ENCODE data around the gene RNF167. TPM values are rescaled to one million over a fixed set of nuclear protein-coding genes. Genes with fewer than 3 reads are reported as not detected.

Gene RNF167
- total and polyA plus RNA-seq, 2 of the 13 experiments (the other 11 are each of a cell fraction or from before 2014, with no cell fraction given): 44.1 to 45.4 TPM

DNA sequence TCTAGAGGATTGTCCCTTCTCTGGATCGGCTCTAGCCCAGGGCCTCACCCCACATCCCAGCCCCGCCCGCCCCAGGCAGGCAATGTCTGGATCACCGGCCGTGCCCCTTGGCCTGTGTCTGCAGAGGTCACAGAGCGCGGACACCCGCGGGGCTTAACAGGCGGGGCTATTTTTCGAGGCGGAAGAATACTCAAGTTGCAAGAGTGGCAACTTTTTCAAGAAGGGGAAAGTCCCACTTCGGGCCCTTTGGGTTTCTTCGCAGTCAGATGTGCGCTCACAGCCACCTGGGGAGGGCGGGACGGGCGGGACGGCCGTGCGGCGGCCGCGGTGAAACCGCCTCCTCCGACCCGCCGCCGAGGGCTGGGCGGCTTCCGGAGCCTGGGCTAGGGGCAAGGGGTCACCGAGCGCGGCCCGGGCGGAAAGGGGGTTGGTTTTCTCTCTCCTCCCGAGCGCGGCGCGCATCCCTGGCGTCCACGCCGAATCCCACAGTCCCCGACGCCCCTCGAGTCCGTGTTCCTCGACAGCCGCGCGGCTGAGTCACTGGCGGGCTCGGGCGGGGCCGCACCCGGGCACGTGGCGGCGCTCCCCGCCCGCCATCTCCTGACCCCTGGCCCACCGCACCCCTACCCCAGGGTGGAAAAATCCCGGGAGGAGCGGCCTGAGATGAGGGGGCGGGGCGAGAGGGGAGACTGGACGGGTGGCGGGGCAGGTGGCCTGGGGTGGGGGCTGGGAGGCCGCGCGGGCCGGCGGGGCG is 9.4 kb downstream of the RNF167 start (continued):
- TF ChIP-seq, protein P1, sequence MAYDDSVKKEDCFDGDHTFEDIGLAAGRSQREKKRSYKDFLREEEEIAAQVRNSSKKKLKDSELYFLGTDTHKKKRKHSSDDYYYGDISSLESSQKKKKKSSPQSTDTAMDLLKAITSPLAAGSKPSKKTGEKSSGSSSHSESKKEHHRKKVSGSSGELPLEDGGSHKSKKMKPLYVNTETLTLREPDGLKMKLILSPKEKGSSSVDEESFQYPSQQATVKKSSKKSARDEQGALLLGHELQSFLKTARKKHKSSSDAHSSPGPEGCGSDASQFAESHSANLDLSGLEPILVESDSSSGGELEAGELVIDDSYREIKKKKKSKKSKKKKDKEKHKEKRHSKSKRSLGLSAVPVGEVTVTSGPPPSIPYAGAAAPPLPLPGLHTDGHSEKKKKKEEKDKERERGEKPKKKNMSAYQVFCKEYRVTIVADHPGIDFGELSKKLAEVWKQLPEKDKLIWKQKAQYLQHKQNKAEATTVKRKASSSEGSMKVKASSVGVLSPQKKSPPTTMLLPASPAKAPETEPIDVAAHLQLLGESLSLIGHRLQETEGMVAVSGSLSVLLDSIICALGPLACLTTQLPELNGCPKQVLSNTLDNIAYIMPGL (CRISPR knock-in tag; IDR thresholded peaks at IDR 0.05; ENCODE audit: borderline replicate concordance in 1 of 2, low read depth in 1 of 2): peak; percentile 16 to 65; a peak in 1 of 4 replicates
- no peak for TF ChIP-seq ZNF644 (CRISPR knock-in tag; IDR thresholded peaks at IDR 0.05; ENCODE audit: low read depth)
- TF ChIP-seq CCAR2 (optimal IDR thresholded peaks at IDR 0.05; ENCODE audit: low read depth, low read length): no peak
- 0 out of 2 replicates have a peak, but pooled peaks have one; percentile 50 for TF ChIP-seq HDAC1 (CRISPR knock-in tag; IDR thresholded peaks at IDR 0.05)
- TF ChIP-seq HIVEP1 (CRISPR knock-in tag; IDR thresholded peaks at IDR 0.05): no peak
- TF ChIP-seq, protein P2, sequence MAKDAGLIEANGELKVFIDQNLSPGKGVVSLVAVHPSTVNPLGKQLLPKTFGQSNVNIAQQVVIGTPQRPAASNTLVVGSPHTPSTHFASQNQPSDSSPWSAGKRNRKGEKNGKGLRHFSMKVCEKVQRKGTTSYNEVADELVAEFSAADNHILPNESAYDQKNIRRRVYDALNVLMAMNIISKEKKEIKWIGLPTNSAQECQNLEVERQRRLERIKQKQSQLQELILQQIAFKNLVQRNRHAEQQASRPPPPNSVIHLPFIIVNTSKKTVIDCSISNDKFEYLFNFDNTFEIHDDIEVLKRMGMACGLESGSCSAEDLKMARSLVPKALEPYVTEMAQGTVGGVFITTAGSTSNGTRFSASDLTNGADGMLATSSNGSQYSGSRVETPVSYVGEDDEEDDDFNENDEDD (CRISPR knock-in tag; IDR thresholded peaks at IDR 0.05; ENCODE audit: borderline replicate concordance): peak; percentile 88
- no peak for TF ChIP-seq ZNF30 (CRISPR knock-in tag; IDR thresholded peaks at IDR 0.05)
- TF ChIP-seq, protein P3, sequence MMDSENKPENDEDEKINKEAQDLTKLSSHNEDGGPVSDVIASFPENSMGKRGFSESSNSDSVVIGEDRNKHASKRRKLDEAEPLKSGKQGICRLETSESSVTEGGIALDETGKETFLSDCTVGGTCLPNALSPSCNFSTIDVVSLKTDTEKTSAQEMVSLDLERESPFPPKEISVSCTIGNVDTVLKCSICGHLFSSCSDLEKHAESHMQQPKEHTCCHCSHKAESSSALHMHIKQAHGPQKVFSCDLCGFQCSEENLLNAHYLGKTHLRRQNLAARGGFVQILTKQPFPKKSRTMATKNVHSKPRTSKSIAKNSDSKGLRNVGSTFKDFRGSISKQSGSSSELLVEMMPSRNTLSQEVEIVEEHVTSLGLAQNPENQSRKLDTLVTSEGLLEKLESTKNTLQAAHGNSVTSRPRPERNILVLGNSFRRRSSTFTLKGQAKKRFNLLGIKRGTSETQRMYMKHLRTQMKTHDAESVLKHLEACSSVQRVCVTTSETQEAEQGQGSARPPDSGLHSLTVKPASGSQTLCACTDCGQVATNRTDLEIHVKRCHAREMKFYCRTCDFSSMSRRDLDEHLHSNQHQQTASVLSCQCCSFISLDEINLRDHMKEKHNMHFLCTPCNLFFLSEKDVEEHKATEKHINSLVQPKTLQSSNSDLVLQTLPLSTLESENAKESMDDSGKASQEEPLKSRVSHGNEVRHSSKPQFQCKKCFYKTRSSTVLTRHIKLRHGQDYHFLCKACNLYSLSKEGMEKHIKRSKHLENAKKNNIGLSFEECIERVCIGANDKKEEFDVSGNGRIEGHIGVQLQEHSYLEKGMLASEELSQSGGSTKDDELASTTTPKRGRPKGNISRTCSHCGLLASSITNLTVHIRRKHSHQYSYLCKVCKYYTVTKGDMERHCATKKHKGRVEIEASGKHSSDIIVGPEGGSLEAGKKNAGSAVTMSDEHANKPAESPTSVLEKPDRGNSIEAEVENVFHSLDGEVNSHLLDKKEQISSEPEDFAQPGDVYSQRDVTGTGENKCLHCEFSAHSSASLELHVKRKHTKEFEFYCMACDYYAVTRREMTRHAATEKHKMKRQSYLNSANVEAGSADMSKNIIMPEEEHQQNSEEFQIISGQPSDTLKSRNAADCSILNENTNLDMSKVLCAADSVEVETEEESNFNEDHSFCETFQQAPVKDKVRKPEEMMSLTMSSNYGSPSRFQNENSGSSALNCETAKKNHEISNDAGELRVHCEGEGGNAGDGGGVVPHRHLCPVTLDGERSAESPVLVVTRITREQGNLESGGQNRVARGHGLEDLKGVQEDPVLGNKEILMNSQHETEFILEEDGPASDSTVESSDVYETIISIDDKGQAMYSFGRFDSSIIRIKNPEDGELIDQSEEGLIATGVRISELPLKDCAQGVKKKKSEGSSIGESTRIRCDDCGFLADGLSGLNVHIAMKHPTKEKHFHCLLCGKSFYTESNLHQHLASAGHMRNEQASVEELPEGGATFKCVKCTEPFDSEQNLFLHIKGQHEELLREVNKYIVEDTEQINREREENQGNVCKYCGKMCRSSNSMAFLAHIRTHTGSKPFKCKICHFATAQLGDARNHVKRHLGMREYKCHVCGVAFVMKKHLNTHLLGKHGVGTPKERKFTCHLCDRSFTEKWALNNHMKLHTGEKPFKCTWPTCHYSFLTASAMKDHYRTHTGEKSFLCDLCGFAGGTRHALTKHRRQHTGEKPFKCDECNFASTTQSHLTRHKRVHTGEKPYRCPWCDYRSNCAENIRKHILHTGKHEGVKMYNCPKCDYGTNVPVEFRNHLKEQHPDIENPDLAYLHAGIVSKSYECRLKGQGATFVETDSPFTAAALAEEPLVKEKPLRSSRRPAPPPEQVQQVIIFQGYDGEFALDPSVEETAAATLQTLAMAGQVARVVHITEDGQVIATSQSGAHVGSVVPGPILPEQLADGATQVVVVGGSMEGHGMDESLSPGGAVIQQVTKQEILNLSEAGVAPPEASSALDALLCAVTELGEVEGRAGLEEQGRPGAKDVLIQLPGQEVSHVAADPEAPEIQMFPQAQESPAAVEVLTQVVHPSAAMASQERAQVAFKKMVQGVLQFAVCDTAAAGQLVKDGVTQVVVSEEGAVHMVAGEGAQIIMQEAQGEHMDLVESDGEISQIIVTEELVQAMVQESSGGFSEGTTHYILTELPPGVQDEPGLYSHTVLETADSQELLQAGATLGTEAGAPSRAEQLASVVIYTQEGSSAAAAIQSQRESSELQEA (CRISPR knock-in tag; IDR thresholded peaks at IDR 0.05; ENCODE audit: not compliant biosample characterization): peak; percentile 43
- TF ChIP-seq ZKSCAN8 (CRISPR knock-in tag; IDR thresholded peaks at IDR 0.05; ENCODE audit: borderline replicate concordance): no peak
- TF ChIP-seq ZNF432 (CRISPR knock-in tag; IDR thresholded peaks at IDR 0.05; ENCODE audit: borderline replicate concordance): no peak
- TF ChIP-seq NR2C2 (CRISPR knock-in tag; IDR thresholded peaks at IDR 0.05; ENCODE audit: borderline replicate concordance): peak; percentile 80
- TF ChIP-seq, protein P4, sequence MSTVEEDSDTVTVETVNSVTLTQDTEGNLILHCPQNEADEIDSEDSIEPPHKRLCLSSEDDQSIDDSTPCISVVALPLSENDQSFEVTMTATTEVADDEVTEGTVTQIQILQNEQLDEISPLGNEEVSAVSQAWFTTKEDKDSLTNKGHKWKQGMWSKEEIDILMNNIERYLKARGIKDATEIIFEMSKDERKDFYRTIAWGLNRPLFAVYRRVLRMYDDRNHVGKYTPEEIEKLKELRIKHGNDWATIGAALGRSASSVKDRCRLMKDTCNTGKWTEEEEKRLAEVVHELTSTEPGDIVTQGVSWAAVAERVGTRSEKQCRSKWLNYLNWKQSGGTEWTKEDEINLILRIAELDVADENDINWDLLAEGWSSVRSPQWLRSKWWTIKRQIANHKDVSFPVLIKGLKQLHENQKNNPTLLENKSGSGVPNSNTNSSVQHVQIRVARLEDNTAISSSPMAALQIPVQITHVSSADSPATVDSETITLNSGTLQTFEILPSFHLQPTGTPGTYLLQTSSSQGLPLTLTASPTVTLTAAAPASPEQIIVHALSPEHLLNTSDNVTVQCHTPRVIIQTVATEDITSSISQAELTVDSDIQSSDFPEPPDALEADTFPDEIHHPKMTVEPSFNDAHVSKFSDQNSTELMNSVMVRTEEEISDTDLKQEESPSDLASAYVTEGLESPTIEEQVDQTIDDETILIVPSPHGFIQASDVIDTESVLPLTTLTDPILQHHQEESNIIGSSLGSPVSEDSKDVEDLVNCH (CRISPR knock-in tag; IDR thresholded peaks at IDR 0.05): no peak

Measured in HepG2 (cell line).